ENCODE data around the gene WDR48. TPM values are rescaled to one million over a fixed set of nuclear protein-coding genes. Genes with fewer than 3 reads are reported as not detected.

WDR48 gene
- polyA plus RNA-seq, 1 experiment = 42.1 TPM

DNA sequence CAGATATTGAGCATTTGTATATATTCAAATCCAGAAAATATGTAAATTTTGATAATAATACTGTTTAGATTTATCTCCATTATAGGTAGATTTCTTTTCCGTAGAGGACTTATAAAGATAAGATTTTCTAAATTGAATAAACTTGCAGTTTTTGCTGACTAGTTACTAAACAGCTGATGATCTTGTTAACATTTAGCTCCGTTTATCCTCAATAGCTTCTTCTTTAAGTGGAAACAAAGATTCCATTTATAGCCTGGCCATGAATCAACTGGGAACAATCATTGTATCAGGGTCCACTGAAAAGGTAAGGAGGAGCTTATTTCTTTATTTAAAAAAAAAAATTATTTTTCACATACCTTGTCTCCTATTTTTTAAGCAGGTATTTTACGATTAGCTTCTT lies 16.7 kb downstream of the WDR48 start:
- H3K4me3 ChIP-seq (ENCODE audit: low read depth, low read length) = no peak overlapping the region
- H3K9me3 ChIP-seq (ENCODE audit: control insufficient read depth, insufficient read depth, low read length) = no peaks in the 10 kb centered on the region
- TF ChIP-seq, protein P1, sequence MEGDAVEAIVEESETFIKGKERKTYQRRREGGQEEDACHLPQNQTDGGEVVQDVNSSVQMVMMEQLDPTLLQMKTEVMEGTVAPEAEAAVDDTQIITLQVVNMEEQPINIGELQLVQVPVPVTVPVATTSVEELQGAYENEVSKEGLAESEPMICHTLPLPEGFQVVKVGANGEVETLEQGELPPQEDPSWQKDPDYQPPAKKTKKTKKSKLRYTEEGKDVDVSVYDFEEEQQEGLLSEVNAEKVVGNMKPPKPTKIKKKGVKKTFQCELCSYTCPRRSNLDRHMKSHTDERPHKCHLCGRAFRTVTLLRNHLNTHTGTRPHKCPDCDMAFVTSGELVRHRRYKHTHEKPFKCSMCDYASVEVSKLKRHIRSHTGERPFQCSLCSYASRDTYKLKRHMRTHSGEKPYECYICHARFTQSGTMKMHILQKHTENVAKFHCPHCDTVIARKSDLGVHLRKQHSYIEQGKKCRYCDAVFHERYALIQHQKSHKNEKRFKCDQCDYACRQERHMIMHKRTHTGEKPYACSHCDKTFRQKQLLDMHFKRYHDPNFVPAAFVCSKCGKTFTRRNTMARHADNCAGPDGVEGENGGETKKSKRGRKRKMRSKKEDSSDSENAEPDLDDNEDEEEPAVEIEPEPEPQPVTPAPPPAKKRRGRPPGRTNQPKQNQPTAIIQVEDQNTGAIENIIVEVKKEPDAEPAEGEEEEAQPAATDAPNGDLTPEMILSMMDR (IDR thresholded peaks at IDR 0.05; ENCODE audit: low read depth, low read length) = no peak
- DNase-seq (ENCODE audit: low read depth, low spot score) = no peak
- POLR2A ChIA-PET = no interaction called here
- no peak overlapping the region for H3K27ac ChIP-seq (ENCODE audit: low read depth, low read length)
- CTCF ChIA-PET = interaction anchor here (0.8 to 1.4 kb wide), 4 partner anchors 38 to 547 kb away, joined by 3 to 5 read pairs (median 3); no protein-coding TSS in a partner anchor
- H3K27me3 ChIP-seq (ENCODE audit: control insufficient read depth, insufficient read depth, low read length) = no peaks in the 10 kb centered on the region

DNA sequence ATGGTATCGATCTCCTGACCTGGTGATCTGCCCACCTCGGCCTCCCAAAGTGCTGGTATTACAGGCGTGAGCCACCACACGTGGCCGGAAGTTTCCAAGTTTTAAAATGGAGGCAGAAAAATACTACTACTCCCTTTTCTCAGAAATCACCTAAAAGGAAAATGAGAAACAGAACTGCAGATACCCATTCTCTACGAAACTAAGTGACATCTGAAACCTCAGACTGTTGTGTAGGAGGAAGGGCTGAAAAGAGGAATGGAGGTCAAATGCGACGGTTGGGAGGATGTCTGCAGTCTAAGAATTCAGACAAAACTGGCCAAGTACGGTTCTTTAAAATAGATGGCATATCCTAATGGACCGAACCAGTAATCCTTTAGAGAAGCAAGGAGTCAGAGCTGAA lies 24.1 kb downstream of the WDR48 start:
- TF ChIP-seq, protein P1 (IDR thresholded peaks at IDR 0.05; ENCODE audit: low read depth, low read length) = no peak
- POLR2A ChIA-PET = no interaction called here

DNA sequence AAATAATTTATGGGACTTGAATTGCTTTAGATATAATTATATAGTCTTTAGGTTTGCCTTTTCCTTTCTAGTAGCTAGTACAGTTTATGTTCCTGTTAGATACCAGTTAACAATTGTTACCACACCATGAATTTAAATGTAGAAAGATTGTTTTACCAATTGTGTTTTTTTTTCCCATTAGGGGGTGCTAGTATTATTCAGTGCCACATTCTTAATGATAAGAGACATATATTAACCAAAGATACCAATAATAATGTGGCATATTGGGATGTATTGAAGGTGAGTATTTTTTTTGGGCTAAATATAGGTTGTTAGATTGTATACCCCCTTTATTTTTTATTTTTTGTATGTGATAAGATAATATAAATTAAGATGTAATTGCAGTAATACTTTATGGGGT lies 27.7 kb downstream of the WDR48 start:
- Histone ChIP-seq H3K9me3 (ENCODE audit: control insufficient read depth, insufficient read depth, low read length) (no peaks in the 10 kb centered on the region), H3K4me3 (ENCODE audit: low read depth, low read length) (no peak overlapping the region), H3K27ac (ENCODE audit: low read depth, low read length) (no peak overlapping the region), H3K27me3 (ENCODE audit: control insufficient read depth, insufficient read depth, low read length) (no peaks in the 10 kb centered on the region)
- POLR2A ChIA-PET = interaction anchor here (0.6 kb wide), 1 partner anchor 12 kb away, joined by 4 read pairs; no protein-coding TSS in a partner anchor
- TF ChIP-seq, protein P1 (IDR thresholded peaks at IDR 0.05; ENCODE audit: low read depth, low read length) = no peak
- DNase-seq (ENCODE audit: low read depth, low spot score) = no peak
- CTCF ChIA-PET = interaction anchor here (1.0 to 1.8 kb wide), 4 partner anchors 14 to 213 kb away, joined by 3 to 7 read pairs (median 5); no protein-coding TSS in a partner anchor

More for the DNA sequence above, 24.1 kb downstream of the WDR48 start:
- H3K9me3 ChIP-seq (ENCODE audit: control insufficient read depth, insufficient read depth, low read length) = no peaks in the 10 kb centered on the region
- no peak for DNase-seq (ENCODE audit: low read depth, low spot score)
- H3K27me3 ChIP-seq (ENCODE audit: control insufficient read depth, insufficient read depth, low read length) = no peaks in the 10 kb centered on the region
- CTCF ChIA-PET = no interaction called here
- H3K4me3 ChIP-seq (ENCODE audit: low read depth, low read length) = no peak overlapping the region
- H3K27ac ChIP-seq (ENCODE audit: low read depth, low read length) = no peak overlapping the region

DNA sequence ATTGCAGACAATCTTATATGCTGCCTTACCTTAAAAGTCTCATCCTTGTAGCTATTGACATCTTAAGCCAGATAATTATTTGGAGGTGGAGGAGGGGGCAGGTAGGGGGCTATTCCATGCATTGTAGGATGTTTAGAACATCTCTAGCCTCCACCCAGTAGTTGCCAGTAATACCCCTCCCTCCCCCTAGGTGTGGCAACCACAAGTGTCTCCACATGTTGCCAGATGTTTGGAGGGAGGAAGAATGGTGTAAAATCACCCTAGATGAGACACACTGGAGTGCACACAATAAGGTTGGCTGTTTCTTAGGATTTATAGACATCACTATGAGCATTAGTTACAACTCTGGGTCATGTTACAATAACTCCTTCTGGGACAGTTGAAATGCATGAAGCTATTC lies 28.2 kb downstream of the WDR48 start:
- no peak for DNase-seq (ENCODE audit: low read depth, low spot score)
- H3K27me3 ChIP-seq (ENCODE audit: control insufficient read depth, insufficient read depth, low read length) = no peaks in the 10 kb centered on the region
- TF ChIP-seq, protein P1 (IDR thresholded peaks at IDR 0.05; ENCODE audit: low read depth, low read length) = no peak
- H3K4me3 ChIP-seq (ENCODE audit: low read depth, low read length) = no peak overlapping the region
- ChIA-PET POLR2A (no interaction called here), CTCF (interaction anchor here (1.0 to 1.8 kb wide), 6 partner anchors 14 to 213 kb away, joined by 3 to 7 read pairs (median 6); no protein-coding TSS in a partner anchor)
- no peak overlapping the region for H3K27ac ChIP-seq (ENCODE audit: low read depth, low read length)
- H3K9me3 ChIP-seq (ENCODE audit: control insufficient read depth, insufficient read depth, low read length) = no peaks in the 10 kb centered on the region

DNA sequence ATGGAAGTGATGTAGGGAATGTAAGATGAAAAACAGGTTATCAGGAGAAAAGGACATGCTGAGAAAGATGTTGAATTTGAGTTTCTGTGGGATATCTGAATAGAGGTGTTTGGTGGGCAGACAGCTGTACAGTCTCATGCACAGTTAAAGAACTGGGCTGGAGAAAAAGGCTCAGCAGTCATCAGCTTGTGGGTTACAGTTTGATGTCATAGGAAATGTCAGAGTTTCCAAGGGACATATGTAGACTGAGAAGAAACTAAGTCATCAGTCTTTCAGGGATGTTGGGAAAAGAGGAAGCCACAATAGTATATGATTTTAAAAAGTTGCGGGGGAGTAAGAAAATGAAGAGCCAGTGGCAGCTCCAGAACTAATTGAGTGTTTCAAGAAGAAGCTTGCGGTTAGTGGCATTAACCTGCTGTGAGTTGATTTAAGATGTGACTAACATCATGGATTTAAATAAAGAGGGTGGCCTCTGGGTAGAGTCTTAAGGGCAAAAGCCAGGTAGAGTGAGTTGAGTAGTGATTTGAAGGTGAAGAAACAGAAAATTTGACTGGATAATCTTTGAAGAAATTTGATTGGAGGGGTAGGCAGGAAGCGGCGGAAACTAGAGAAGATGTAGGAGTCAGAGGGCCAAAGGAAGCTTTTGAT lies 31.0 kb downstream of the WDR48 start:
- TF ChIP-seq, protein P1 (IDR thresholded peaks at IDR 0.05; ENCODE audit: low read depth, low read length) = no peak
- Histone ChIP-seq H3K4me3 (ENCODE audit: low read depth, low read length) (no peak overlapping the region), H3K27ac (ENCODE audit: low read depth, low read length) (no peak overlapping the region), H3K9me3 (ENCODE audit: control insufficient read depth, insufficient read depth, low read length) (no peaks in the 10 kb centered on the region), H3K27me3 (ENCODE audit: control insufficient read depth, insufficient read depth, low read length) (no peaks in the 10 kb centered on the region)
- CTCF ChIA-PET = interaction anchor here (0.6 to 1.5 kb wide), 2 partner anchors 18 to 205 kb away, joined by 3 to 4 read pairs; no protein-coding TSS in a partner anchor
- POLR2A ChIA-PET = no interaction called here
- DNase-seq (ENCODE audit: low read depth, low spot score) = no peak

All from AG04450 (cell line).